Subcutaneous preadipocyte (primary cell): ENCODE results near the gene DCANP1. TPM values are rescaled to one million over a fixed set of nuclear protein-coding genes. Genes with fewer than 3 reads are reported as not detected.

Source experiments
- small RNA-seq: library from RNA; depleted of rRNA; stranded (forward); fragments of <200 nt; gene quantifications from one replicate; pipeline ENCODE3, GENCODE V24; 2012
- total RNA-seq: library from RNA; depleted of rRNA; stranded (reverse); fragments of >200 nt; gene quantifications from 2 replicates; pipeline ENCODE4 v1.2.3, GENCODE V29; 2012

The DCANP1 gene
- not detected in 2 replicates for total RNA-seq

DNA sequence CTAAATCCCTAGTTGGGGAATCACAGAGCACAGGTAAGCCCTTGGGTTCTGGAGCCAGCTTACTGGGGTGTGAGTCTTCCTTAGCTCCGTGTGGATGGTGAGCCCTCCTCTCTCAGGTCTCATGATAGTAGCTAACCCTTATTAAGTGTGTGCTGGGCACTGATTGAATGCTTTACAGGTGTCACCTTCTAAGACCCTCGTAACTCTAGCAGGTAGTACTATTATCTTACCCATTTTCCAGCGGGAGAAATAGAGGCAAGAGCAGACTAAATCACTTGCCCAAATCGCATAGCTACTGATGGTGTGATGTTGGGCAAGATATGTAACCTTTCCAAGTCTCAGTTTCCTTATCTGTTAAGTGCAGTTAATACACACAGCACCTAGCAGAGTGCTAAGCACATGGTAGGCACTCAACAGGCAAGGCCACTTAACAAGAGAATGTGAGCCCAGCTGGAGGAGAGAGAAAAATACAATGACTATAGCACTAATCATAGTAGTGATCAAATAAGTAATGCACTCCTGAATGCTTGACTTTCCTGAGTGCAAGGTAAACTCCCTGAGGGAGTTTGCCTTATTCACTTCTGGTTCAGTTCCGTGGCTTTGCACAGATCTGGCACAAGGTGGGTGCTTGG, at the start of gene DCANP1:
Gene DCANP1, minus strand, starts transcription at position 51 of the 632 bp plus-strand sequence. CDS start 240 bp downstream, outside the sequence.

DNA sequence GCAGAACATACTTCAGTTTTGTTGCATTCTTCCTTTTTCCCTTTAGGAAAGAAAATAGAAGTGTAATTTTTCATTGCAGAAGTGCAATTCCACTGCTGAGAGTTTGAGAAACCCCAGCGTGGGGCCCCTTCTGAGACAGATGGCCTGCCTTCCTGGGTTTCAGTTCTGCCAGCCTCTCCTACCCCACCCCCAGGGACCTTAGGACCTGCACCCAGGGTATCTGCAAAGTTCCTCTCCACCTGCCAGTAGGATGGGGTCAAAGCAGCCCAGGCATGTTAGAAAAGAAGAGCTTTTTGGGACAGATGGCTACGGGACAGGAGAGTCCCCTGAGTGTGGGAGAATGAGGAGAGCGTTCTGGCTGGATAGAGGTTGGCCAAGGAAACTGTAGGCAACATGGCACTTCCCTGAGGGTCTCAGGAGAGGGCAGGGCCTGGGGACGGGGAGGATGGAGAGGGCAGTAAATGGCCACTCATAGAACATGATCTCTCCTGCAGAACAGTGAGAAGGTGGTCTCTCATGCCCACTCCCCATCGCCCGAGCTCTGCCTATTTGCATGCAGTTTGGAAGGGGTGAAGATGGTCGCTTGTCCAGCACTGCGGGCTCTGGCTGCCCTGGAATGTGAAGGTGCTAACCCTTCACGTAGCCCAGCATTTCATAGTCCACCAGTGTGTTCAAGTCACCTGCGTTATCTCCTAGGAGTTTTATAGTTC, 5.3 kb upstream of the DCANP1 start, which contains the start of gene TIFAB:
Gene TIFAB, minus strand, starts transcription at position 31 of the 710 bp plus-strand sequence. CDS start 2,412 bp downstream, outside the sequence.

DNA sequence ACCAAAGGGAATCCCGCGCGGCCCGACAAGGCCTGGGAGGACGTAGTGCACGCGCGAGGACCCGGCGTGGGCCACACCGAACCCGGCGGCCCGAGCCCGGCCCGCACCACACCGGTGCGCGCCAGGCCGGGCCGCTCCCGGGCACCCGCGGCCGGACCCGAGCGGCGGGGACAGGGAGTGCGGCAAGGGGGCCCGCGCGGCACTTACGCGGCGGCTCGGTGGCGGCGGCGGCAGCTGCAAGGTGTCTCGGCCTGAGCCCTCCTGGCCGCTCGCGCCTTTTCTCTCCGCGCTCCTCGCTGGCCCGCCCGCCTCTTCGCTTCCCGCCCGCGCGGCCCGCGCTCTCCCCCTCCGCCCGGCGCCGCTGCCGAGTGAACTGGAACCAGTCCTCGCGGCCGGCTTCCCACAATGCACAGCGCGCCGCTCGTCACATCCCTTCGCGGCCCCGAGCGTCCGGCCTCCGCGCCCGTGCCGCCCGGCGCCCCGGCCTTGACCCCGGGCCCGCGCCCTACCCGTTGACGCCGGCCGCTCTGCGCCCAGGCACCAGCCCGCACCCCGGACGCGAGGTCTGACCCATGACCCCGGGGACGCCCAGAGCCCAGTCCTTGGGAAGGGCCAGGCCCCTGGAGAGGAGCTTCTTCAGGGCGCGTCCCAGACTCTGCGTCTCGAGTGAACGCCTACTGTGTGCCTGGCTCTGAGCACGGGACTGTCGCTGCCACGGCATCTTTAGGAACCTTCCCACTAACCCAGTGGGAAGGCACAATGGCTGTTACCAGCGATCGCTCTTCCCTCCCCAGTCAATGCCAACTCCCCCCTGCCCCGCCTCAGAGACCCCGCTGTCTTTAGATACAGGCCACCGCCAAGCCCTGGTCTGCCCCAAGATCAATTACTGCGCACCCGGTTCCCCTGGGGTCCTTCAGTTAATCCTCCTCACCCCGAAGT, 48.0 kb downstream of the DCANP1 start, which contains the start of gene MACROH2A1:
Gene MACROH2A1, minus strand, starts transcription at position 377 of the 939 bp plus-strand sequence. CDS start 10,138 bp downstream, outside the sequence.

Small RNA genes within 50 kb of the gene (small RNA-seq; reads per million reads assigned to genes)
- not detected for gene DCANP1

Other genes starting within 250 kb of the DCANP1 start
- gene MACROH2A1, start 48.1 kb downstream of the DCANP1 start, total RNA-seq, result 137 and 162 TPM in 2 replicates
- gene TIFAB, start 5.0 kb upstream of the DCANP1 start, total RNA-seq, result not detected in 2 replicates
- gene NEUROG1, start 88.6 kb upstream of the DCANP1 start, total RNA-seq, result not detected in 2 replicates
- under 0.01 and 0.37 TPM in 2 replicates for gene CXCL14, start 131.6 kb upstream of the DCANP1 start, total RNA-seq